Measurements from ENCODE around the gene USP11. TPM values are rescaled to one million over a fixed set of nuclear protein-coding genes. Genes with fewer than 3 reads are reported as not detected.

The USP11 gene
- total RNA-seq, 1 donor from 2014 or later: 106 TPM

DNA sequence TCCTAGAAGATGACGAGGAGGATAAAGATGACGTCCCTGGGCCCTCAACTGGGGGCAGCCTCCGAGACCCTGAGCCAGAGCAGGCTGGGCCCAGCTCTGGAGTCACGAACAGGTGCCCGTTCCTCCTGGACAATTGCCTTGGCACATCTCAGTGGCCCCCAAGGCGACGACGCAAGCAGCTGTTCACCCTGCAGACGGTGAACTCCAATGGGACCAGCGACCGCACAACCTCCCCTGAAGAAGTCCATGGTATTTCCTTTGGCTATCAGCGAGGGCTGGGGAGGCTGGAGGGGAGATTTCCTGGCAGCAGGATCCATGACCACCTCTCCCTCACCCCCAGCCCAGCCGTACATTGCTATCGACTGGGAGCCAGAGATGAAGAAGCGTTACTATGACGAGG, 11.9 kb downstream of the USP11 start:
- H3K4me1 Mint-ChIP-seq: no peaks in the 10 kb centered on the region
- TF ChIP-seq EZH2phosphoT487 (IDR thresholded peaks at IDR 0.05) (no peak), EZH2 (IDR thresholded peaks at IDR 0.05) (no peak), CTCF (IDR thresholded peaks at IDR 0.05) (no peak)
- peaks cover 53% of the 10 kb centered on the region for H3K36me3 Mint-ChIP-seq
- Histone ChIP-seq H4K20me1 (ENCODE audit: low read depth) (no peaks in the 10 kb centered on the region), H3K36me3 (no peaks in the 10 kb centered on the region), H3K9ac (no peak overlapping the region), H3K4me3 (no peak overlapping the region), H3K4me1 (no peaks in the 10 kb centered on the region), H3K27ac (no peak overlapping the region), H3F3A (ENCODE audit: low read depth) (peaks cover 11% of the 10 kb centered on the region), H3K9me3 (ENCODE audit: low read depth) (no peaks in the 10 kb centered on the region), H3K27me3 (no peaks in the 10 kb centered on the region), H3K79me2 (ENCODE audit: low read depth) (peaks cover 2% of the 10 kb centered on the region), H3K4me2 (no peak overlapping the region), H2AFZ (replicated peaks) (no peak overlapping the region)
- H3K9me3 Mint-ChIP-seq: no peaks in the 10 kb centered on the region
- no peak overlapping the region for H3K27ac Mint-ChIP-seq
- peaks cover 6% of the 10 kb centered on the region for H3K27me3 Mint-ChIP-seq (ENCODE audit: insufficient read depth, low read depth)
- DNase-seq (ENCODE audit: low spot score): no peak
- H3K4me3 Mint-ChIP-seq: no peak overlapping the region

DNA sequence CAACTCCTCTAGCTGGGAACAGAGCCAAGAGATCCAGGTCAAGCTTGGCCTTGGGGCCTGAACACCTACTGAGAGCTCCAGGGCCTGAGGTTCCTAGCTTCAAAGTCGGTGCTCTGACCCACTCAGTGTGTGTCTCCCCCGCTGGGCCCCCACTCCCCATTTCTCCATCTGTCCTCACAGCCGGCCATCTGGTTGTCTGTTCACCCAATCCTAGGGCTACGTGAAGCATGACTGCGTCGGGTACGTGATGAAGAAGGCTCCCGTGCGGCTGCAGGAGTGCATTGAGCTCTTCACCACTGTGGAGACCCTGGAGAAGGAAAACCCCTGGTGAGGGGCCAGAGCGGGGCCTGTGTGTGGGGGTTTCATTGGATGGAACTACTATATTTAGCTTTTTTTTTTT, 12.3 kb downstream of the USP11 start:
- peaks cover 11% of the 10 kb centered on the region for H3F3A ChIP-seq (ENCODE audit: low read depth)
- Mint-ChIP-seq H3K9me3 (no peaks in the 10 kb centered on the region), H3K4me1 (peaks cover 3% of the 10 kb centered on the region), H3K27me3 (ENCODE audit: insufficient read depth, low read depth) (peaks cover 6% of the 10 kb centered on the region), H3K36me3 (peaks cover 51% of the 10 kb centered on the region), H3K4me3 (no peak overlapping the region), H3K27ac (no peak overlapping the region)
- no peak overlapping the region for H3K27ac ChIP-seq
- TF ChIP-seq EZH2phosphoT487 (IDR thresholded peaks at IDR 0.05): no peak
- H3K79me2 ChIP-seq (ENCODE audit: low read depth): no peaks in the 10 kb centered on the region
- H4K20me1 ChIP-seq (ENCODE audit: low read depth): no peaks in the 10 kb centered on the region
- no peak overlapping the region for H2AFZ ChIP-seq (replicated peaks)
- no peaks in the 10 kb centered on the region for H3K36me3 ChIP-seq
- no peak overlapping the region for H3K9ac ChIP-seq
- no peaks in the 10 kb centered on the region for H3K27me3 ChIP-seq
- no peaks in the 10 kb centered on the region for H3K9me3 ChIP-seq (ENCODE audit: low read depth)
- no peaks in the 10 kb centered on the region for H3K4me1 ChIP-seq
- H3K4me2 ChIP-seq: no peak overlapping the region
- DNase-seq (ENCODE audit: low spot score): no peak
- no peak overlapping the region for H3K4me3 ChIP-seq

DNA sequence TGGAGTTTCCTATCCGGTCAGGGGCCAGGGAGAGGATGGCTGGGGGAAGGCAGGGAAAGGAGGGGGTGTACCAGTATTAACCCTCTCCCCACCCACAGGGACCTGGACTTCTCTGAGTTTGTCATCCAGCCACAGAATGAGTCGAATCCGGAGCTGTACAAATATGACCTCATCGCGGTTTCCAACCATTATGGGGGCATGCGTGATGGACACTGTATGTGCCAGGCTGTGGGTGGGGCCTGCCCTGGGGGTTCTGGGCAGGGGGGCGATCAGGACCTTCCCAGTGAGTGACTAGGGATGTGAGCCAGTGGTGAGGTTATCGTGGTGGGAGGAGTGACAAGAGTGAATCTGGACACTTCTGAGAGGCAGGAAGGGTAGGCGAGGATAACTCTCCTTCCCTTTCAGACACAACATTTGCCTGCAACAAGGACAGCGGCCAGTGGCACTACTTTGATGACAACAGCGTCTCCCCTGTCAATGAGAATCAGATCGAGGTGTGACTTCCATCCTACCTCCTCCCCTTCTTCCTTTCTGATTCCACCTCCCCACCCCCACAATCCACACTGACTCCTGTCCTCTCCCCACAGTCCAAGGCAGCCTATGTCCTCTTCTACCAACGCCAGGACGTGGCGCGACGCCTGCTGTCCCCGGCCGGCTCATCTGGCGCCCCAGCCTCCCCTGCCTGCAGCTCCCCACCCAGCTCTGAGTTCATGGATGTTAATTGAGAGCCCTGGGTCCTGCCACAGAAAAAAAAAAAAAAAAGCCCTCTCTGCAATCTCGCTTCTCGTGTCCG, 14.6 kb downstream of the USP11 start:
- H3K27ac Mint-ChIP-seq: peak overlapping the region; percentile 64

More for the DNA sequence above, 14.6 kb downstream of the USP11 start:
- TF ChIP-seq EZH2phosphoT487 (IDR thresholded peaks at IDR 0.05) (no peak), EZH2 (IDR thresholded peaks at IDR 0.05) (no peak), CTCF (IDR thresholded peaks at IDR 0.05) (no peak)
- H3K9ac ChIP-seq: no peak overlapping the region
- H3K27ac ChIP-seq: no peak overlapping the region
- H3K36me3 Mint-ChIP-seq: peaks cover 38% of the 10 kb centered on the region
- no peak overlapping the region for H2AFZ ChIP-seq (replicated peaks)
- H3K27me3 Mint-ChIP-seq (ENCODE audit: insufficient read depth, low read depth): peaks cover 12% of the 10 kb centered on the region
- H3K36me3 ChIP-seq: no peaks in the 10 kb centered on the region
- H3K9me3 Mint-ChIP-seq: no peaks in the 10 kb centered on the region
- no peaks in the 10 kb centered on the region for H3K4me1 ChIP-seq
- H3K27me3 ChIP-seq: no peaks in the 10 kb centered on the region
- H3K4me2 ChIP-seq: no peak overlapping the region
- no peaks in the 10 kb centered on the region for H3K9me3 ChIP-seq (ENCODE audit: low read depth)
- H3F3A ChIP-seq (ENCODE audit: low read depth): peaks cover 11% of the 10 kb centered on the region
- H4K20me1 ChIP-seq (ENCODE audit: low read depth): no peaks in the 10 kb centered on the region
- no peak overlapping the region for H3K4me3 ChIP-seq
- no peaks in the 10 kb centered on the region for H3K79me2 ChIP-seq (ENCODE audit: low read depth)
- peaks cover 5% of the 10 kb centered on the region for H3K4me1 Mint-ChIP-seq
- H3K4me3 Mint-ChIP-seq: no peak overlapping the region
- DNase-seq (ENCODE audit: low spot score): no peak

Measured in neural progenitor cell (in vitro differentiated cells).